ENCODE data around the gene ANXA5.
"Not testable (repeated sequence)": the region's sequence is repeated elsewhere in the genome, so short reads cannot be mapped to it uniquely, and the experiment has no call there.

The ANXA5 gene

GRCh38 chr4:121696581-121697461 lies at the start of gene ANXA5:
TSS of gene ANXA5 (minus strand) at chr4:121696980. CDS start at chr4:121696589, 391 bp downstream.
- peak; percentile 88 for DNase-seq (ENCODE audit: low read depth)

GRCh38 chr4:121742794-121743193 lies 46.0 kb upstream of the ANXA5 start:
- DNase-seq (ENCODE audit: low read depth), result no peak

GRCh38 chr4:121741751-121742150 lies 45.0 kb upstream of the ANXA5 start:
- DNase-seq (ENCODE audit: low read depth), result no peak

GRCh38 chr4:121740796-121741409 lies 44.1 kb upstream of the ANXA5 start:
- DNase-seq (ENCODE audit: low read depth), result no peak

GRCh38 chr4:121739575-121739974 lies 42.8 kb upstream of the ANXA5 start:
- no peak for DNase-seq (ENCODE audit: low read depth)

GRCh38 chr4:121738780-121739535 lies 42.2 kb upstream of the ANXA5 start:
- DNase-seq (ENCODE audit: low read depth), result no peak

DNA sequence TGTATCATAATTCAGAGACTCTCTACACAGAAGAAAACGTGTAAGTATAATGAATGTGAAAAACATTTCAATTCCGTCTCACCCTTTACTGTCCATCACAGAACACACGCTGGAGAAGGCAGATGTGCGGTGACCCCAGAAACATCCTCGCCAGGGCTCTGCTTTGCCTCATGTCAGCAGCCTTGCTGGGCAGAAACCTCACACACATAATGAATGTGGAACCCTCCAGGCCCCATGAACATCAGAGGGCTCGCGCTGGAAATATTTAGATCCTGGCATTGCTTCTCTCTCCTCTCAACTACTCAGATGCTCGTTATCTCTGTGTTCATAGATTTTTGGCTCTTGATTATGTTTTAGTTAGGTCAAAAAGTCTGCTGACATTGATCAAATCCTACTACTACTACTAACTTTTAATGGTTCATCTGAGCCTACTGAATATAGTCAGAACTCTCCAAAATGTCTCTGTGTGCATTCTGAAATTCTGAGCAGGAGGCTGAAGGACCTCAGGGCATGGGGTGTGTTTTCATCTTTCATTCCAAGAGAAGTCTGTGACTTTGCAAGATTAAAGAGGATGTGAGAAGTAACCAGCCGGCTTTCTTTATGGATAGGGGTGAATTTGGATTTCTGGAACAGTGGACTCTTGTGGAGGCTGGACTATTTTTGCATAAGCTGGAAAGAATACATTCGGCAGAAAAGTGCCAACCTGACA lies 41.2 kb upstream of the ANXA5 start:
- no peak for DNase-seq (ENCODE audit: low read depth)

DNA sequence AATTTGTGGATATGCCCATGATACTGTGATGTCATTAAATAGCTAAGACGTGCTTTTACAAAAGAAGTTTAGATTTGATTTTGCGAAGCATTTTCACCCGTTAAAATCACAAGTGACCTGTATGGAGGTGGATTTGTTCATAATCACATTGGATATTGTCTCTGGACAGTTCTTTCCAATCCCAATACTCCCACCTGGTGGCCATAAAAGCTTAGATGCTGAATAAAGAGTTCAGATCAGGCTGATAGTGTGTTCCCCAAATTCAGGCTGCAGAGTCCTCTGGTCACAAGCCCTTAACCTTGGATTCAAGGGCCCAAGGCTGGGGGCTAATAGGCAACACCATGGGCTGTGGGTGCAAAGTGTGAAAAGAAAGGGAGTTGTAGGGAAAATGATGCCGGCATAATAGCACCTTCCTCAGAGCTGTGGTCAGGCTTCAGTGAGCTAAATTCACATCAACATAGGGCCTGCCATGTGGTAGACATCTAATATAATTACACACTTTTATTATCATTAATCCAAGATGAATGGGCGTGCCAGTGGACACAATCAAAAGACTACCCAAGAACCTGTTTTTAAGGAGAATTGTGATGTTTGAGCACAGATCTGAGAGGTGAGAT lies 40.1 kb upstream of the ANXA5 start:
- DNase-seq (ENCODE audit: low read depth), result peak; percentile 79

GRCh38 chr4:121734571-121734970 lies 37.8 kb upstream of the ANXA5 start:
- DNase-seq (ENCODE audit: low read depth), result no peak

DNA sequence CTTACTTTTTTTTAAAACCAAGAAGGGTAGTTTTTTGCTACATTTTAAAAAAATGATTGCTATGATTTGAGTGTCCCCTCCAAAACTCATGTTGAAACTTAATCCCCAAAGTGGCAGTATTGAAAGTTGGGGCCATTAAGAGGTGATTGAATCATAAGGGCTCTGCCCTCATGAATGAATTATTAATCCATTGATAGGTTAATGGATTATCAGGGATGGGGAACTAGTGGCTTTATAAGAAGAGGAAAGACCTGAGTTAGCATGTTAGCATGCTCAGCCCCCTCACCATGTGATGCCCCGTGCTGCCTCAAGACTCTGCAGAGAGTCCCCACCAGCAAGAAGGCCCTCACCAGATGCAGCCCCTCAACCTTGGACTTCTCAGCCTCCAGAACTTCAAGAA lies 37.2 kb upstream of the ANXA5 start:
- DNase-seq (ENCODE audit: low read depth), result no peak

DNA sequence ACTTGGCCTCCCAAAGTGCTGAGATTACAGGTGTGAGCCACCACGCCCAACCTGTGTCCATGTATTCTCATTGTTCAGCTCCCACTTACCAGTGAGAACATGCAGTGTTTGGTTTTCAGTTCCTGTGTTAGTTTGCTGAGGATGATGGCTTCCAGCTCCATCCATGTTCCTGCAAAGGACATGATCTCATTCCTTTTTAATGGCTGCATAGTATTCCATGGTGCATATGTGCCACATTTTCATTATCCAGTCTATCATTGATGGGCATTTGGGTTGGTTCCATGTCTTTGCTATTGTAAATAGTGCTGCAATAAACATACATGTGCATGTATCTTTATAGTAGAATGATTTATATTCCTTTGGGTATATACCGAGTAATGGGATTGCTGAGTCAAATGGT lies 33.0 kb upstream of the ANXA5 start:
- DNase-seq (ENCODE audit: low read depth), result not testable (repeated sequence)

- DNase-seq (ENCODE audit: low read depth), result peak; percentile 91
These were observed 32.0 kb upstream of the ANXA5 start for GRCh38 chr4:121728798-121729226.

- DNase-seq (ENCODE audit: low read depth), result peak; percentile 84
These were observed 31.3 kb upstream of the ANXA5 start for GRCh38 chr4:121728066-121728465.

DNA sequence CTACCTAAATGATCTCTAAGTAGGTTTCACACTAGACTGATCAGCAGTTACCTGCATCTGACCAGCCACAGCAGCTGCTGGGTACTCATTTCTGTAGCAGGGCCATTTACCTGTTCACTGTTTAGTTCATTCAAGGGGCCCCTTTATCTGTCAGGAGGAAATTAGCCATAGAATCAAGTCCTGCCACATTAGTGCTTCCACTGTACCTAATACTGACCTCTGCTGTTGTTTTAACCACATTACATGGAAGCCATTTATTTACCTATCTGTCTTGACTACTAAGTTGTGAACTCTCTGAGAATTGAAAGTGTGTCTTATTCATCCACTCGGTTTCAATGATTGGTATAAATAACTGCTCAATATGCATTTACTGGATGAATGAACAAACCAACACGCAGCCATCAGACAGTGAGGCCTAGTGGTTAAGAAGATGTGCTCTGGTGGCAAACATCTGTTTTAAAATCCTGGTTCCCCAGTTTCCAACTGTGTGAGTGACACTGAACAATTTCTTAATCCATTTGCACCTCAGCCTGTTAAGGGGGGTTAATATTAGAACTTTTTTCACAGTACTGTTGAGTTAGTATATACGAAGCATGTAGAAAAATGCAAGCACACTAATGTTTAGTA lies 30.0 kb upstream of the ANXA5 start:
- peak; percentile 78 for DNase-seq (ENCODE audit: low read depth)

DNA sequence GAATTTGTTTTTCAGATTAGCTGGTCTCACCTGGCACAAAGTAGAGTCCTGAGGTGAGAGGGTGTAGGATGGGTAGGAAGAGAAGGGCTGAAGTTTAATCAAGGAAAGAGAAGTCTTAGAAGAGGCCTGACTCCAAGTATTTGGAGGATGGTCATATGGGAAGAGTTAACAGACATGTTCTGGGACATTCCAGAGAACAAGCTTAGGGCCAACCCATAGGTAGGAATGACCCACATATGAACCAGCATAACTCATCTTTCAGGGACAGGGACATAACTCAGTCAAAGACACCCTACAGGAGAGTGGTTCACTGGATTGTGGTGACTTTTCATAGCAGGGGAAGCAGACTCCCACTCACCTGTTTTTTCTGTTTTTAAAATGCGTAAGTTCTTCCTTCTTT lies 27.9 kb upstream of the ANXA5 start:
- DNase-seq (ENCODE audit: low read depth), result no peak

GRCh38 chr4:121721700-121722099 lies 24.9 kb upstream of the ANXA5 start:
- no peak for DNase-seq (ENCODE audit: low read depth)

GRCh38 chr4:121720109-121720508 lies 23.3 kb upstream of the ANXA5 start:
- peak; percentile 57 for DNase-seq (ENCODE audit: low read depth)

DNA sequence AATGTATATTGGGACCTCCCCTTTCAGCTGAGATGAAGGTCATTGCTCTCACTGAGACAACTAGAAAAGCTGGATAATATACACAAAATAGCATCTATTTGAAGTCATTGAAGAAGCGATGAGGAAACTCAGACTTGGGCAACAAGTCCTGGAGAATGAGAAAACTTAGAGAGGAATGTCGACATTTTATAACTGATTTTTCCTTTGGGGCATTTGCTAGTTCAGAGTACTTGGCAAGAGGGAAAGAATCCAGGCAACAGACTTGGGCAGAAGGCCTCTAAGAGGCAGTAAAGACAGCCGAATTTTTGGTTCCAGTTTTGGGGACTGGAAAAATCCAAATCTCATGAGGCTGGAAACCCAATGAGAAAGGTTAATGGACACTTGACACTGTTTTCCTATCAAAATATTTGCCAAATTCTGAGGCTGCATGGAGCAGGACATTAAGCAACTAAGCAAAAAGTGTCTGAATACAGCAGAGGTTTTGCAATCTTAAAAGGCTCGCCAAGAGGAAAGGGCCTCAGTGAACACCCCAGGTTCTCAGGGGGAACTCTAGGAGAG lies 21.0 kb upstream of the ANXA5 start:
- DNase-seq (ENCODE audit: low read depth), result no peak

- no peak for DNase-seq (ENCODE audit: low read depth)
These were observed 17.8 kb upstream of the ANXA5 start for GRCh38 chr4:121714548-121714947.

- DNase-seq (ENCODE audit: low read depth), result no peak
These were observed 16.0 kb upstream of the ANXA5 start for GRCh38 chr4:121712783-121713182.
